GM12874 (cell line): ENCODE results near the gene DGKI.

Source experiments
- CTCF ChIP-seq: IDR thresholded peaks from 2 replicates; pipeline ENCODE4 v1.5.1; 2011; ENCODE audit warnings: low read depth, mild to moderate bottlenecking, control low read depth, low read length, moderate library complexity; ENCODE audit not compliant: insufficient read depth

DGKI gene

DNA sequence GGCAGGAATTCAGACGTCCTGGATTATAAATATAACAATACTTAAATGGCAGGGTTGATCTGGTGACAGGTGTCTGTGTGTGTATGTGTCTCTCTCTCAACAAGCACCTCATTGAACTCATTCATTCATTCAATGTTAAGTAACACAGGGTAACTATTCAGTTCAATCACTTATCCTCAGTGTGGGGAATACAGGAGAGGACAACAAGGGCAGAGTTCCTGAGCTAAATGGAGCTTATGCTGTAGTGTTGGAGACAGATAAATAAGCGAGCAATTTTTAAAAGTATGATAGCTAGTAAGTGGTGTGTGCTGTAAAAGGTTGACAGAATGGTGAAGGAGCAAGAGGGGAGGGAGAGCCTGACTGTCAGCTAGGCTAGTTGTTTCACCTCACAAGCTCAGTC is 178.4 kb downstream of the DGKI start:
- TF ChIP-seq CTCF, result no peak

DNA sequence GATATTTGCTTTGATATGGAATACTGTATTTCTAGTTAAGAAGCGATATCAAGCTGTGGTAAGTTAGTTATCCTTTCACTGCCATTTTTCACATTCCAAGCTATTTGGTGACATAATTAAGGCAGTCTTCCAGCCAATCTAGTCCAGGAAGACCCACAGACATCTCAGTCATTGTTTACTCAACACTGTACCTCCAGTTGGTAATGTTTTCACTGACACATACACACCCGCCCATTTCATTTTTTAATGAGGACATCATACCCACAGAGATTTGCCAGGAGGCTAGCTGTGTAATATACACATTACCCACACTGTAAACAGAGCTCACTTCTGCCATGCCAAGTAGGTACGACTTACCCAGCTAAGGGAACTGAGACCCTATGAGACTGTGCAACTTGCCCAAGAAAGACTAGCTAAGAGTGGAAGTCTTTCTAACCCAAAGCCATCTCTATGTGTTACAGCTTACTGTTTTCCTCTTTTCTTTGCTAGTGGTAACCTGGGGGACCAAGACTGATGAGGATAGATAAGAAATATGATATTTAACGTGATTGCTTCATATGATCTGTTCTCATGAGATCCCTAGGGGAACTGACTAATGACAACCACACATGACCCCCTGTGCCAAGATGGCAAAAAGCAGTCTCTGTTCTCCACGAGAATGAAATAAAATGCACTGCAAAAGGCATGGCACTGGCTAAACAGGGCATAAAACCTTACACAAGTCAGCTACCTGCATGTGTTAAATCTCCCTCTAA is 179.0 kb downstream of the DGKI start:
- TF ChIP-seq CTCF, result no peak

DNA sequence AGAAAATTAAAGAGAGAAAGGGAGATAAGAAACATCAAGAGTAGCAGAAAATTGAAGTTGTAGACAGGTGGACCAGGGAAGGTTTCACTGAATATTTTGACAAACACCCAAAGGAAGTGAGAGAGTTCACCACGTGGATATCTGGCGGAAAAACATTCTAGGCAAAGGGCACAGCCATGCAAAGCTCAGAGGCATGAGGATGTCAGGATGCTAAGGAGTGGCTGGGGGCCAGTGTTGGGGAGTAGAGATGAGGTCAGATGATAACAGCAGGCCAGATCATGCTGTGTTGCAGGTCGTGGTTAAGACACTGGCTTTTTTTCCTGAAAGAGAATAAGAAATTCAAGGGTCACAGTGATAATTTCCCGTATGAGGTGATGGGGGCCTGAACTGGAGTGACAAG is 181.9 kb downstream of the DGKI start:
- TF ChIP-seq CTCF, result no peak

- no peak for TF ChIP-seq CTCF
These were observed 185.1 kb downstream of the DGKI start for GRCh38 chr7:137661634-137662033.

- TF ChIP-seq CTCF, result no peak
These were observed 188.4 kb downstream of the DGKI start for GRCh38 chr7:137658190-137658900.

GRCh38 chr7:137657476-137658189 is 189.1 kb downstream of the DGKI start:
- no peak for TF ChIP-seq CTCF

GRCh38 chr7:137656850-137657232 is 189.9 kb downstream of the DGKI start:
- TF ChIP-seq CTCF, result no peak
